Mesenchymal stem cell (in vitro differentiated cells and primary cell): ENCODE results near the gene FEZ2.

Experiments
- DNase-seq: peaks from one replicate; pipeline ENCODE4 v3.0.0-alpha.2; 2013
- H2AFZ ChIP-seq: one replicate; pipeline ENCODE4 v1.6.1; 2013; ENCODE audit warnings: low read depth, mild to moderate bottlenecking, control low read depth, inconsistent platforms, low read length, moderate library complexity
- H2AK5ac ChIP-seq: 2 replicates; pipeline ENCODE4 v1.6.1; 2013; ENCODE audit warnings: low read length, moderate library complexity, mild to moderate bottlenecking, inconsistent platforms; ENCODE audit not compliant: severe bottlenecking
- H2BK120ac ChIP-seq: one replicate; pipeline ENCODE4 v1.6.1; 2013; ENCODE audit warnings: low read depth, mild to moderate bottlenecking, inconsistent platforms, low read length, moderate library complexity
- H2BK12ac ChIP-seq, 2 experiments: one replicate each; pipeline ENCODE4 v1.6.1; 2013; ENCODE audit warnings: inconsistent platforms in 2 of 2, low read length in 2 of 2, mild to moderate bottlenecking in 2 of 2, moderate library complexity in 2 of 2, control low read depth in 1 of 2
- H2BK15ac ChIP-seq: one replicate; pipeline ENCODE4 v1.6.1; 2013; ENCODE audit warnings: mild to moderate bottlenecking, low read depth, inconsistent platforms; ENCODE audit not compliant: poor library complexity, severe bottlenecking
- H2BK5ac ChIP-seq: 2 replicates; pipeline ENCODE4 v1.6.1; 2013; ENCODE audit warnings: low read depth, mild to moderate bottlenecking, low read length, control low read depth, inconsistent platforms; ENCODE audit not compliant: poor library complexity, severe bottlenecking
- H3K14ac ChIP-seq, 2 experiments: one replicate each; pipeline ENCODE4 v1.6.1; 2013; ENCODE audit warnings: inconsistent platforms in 2 of 2, low read length in 2 of 2, control low read depth in 1 of 2, mild to moderate bottlenecking in 1 of 2, moderate library complexity in 1 of 2
- H3K18ac ChIP-seq, 2 experiments: one replicate each; pipeline ENCODE4 v1.6.1; 2013; ENCODE audit warnings: inconsistent platforms in 2 of 2, low read length in 2 of 2, control low read depth in 1 of 2, low read depth in 1 of 2, mild to moderate bottlenecking in 1 of 2
- H3K23ac ChIP-seq, 2 experiments: one replicate each; pipeline ENCODE4 v1.6.1; 2013; ENCODE audit warnings: inconsistent platforms in 2 of 2, low read length in 2 of 2, mild to moderate bottlenecking in 2 of 2, moderate library complexity in 2 of 2, control low read depth in 1 of 2
- H3K27ac ChIP-seq: 2 replicates; pipeline ENCODE4 v1.5.1; 2013; ENCODE audit warnings: mild to moderate bottlenecking, moderate library complexity, low read length, control low read depth, inconsistent platforms; ENCODE audit not compliant: poor library complexity, severe bottlenecking
- H3K27me3 ChIP-seq, 2 experiments: 2 replicates each; pipeline versions ENCODE4 v1.6.1 to v1.7.0; 2013; ENCODE audit warnings: low read length in 2 of 2, mild to moderate bottlenecking in 2 of 2, moderate library complexity in 2 of 2, control low read depth in 1 of 2, inconsistent platforms in 1 of 2; ENCODE audit not compliant: control insufficient read depth in 1 of 2, insufficient read depth in 1 of 2
- H3K36me3 ChIP-seq, 2 experiments: 2 replicates each; pipeline versions ENCODE4 v1.6.1 to v1.7.0; 2013; ENCODE audit warnings: low read length in 2 of 2, control low read depth in 1 of 2, inconsistent platforms in 1 of 2, low read depth in 1 of 2, mild to moderate bottlenecking in 1 of 2; ENCODE audit not compliant: insufficient read depth in 2 of 2, control insufficient read depth in 1 of 2
- H3K4ac ChIP-seq, 2 experiments: one replicate each; pipeline ENCODE4 v1.6.1; 2013; ENCODE audit warnings: inconsistent platforms in 2 of 2, low read length in 2 of 2, mild to moderate bottlenecking in 2 of 2, moderate library complexity in 2 of 2, control low read depth in 1 of 2, low read depth in 1 of 2
- H3K4me1 ChIP-seq: 2 replicates; pipeline ENCODE4 v1.6.1; 2013; ENCODE audit warnings: low read depth, low read length, control low read depth; ENCODE audit not compliant: control insufficient read depth, insufficient read depth
- H3K4me2 ChIP-seq: 2 replicates; pipeline ENCODE4 v1.6.1; 2013; ENCODE audit warnings: low read length, mild to moderate bottlenecking, inconsistent platforms; ENCODE audit not compliant: poor library complexity, severe bottlenecking
- H3K4me3 ChIP-seq, 2 experiments: 2 replicates each; pipeline versions ENCODE4 v1.5.1 to v1.7.0; 2013; ENCODE audit warnings: low read length in 2 of 2, mild to moderate bottlenecking in 2 of 2, control low read depth in 1 of 2, low read depth in 1 of 2; ENCODE audit not compliant: insufficient read depth in 1 of 2
- H3K79me1 ChIP-seq: replicated peaks from 2 replicates; pipeline ENCODE4 v1.6.1; 2013; ENCODE audit warnings: mild to moderate bottlenecking, control low read depth, low read length, inconsistent platforms; ENCODE audit not compliant: poor library complexity, severe bottlenecking
- H3K9ac ChIP-seq: 2 replicates; pipeline ENCODE4 v1.7.0; 2013; ENCODE audit warnings: mild to moderate bottlenecking, low read length, moderate library complexity
- H3K9me3 ChIP-seq: 2 replicates; pipeline ENCODE4 v1.7.0; 2013; ENCODE audit warnings: mild to moderate bottlenecking, low read length; ENCODE audit not compliant: control insufficient read depth
- H4K8ac ChIP-seq: one replicate; pipeline ENCODE4 v1.6.1; 2013; ENCODE audit warnings: inconsistent platforms, mild to moderate bottlenecking, low read length, moderate library complexity
- H4K91ac ChIP-seq: one replicate; pipeline ENCODE4 v1.6.1; 2013; ENCODE audit warnings: mild to moderate bottlenecking, low read length, inconsistent platforms
- WGBS: methylation state at CpG from one replicate; pipeline ENCODE4 v1.1.7; 2013; ENCODE audit warnings: mixed read lengths; 5-methylcytosine and 5-hydroxymethylcytosine counted together

FEZ2 gene

GRCh38 chr2:36589230-36589630 is 8.7 kb downstream of the FEZ2 start:
- Histone ChIP-seq H3K23ac (no peak overlapping the region), H3K4me1 (no peaks in the 10 kb centered on the region), H2BK5ac (no peak overlapping the region), H2BK12ac (no peak overlapping the region), H2AFZ (no peak overlapping the region), H2BK15ac (no peak overlapping the region), H3K27ac (no peak overlapping the region), H3K14ac (no peak overlapping the region), H4K8ac (no peak overlapping the region), H3K4me3 (no peak overlapping the region), H3K4ac (no peak overlapping the region), H3K18ac (no peak overlapping the region), H3K4me2 (no peak overlapping the region), H3K9me3 (no peaks in the 10 kb centered on the region), H2AK5ac (no peak overlapping the region), H3K9ac (no peak overlapping the region), H3K27me3 (no peaks in the 10 kb centered on the region), H3K36me3 (peaks cover 7 to 48% of the 10 kb centered on the region in 2 experiments), H2BK120ac (no peak overlapping the region), H4K91ac (no peak overlapping the region), H3K79me1 (peaks cover 23% of the 10 kb centered on the region)
- 100% methylated on average over 1 of the region's 2 CpGs for WGBS
- DNase-seq = no peak

- Histone ChIP-seq H2BK120ac (no peak overlapping the region), H2AK5ac (no peak overlapping the region), H3K23ac (no peak overlapping the region), H2BK12ac (no peak overlapping the region), H3K4me3 (no peak overlapping the region), H4K91ac (no peak overlapping the region), H3K4ac (no peak overlapping the region), H3K36me3 (peaks cover 6 to 65% of the 10 kb centered on the region in 2 experiments), H3K14ac (no peak overlapping the region), H3K9ac (no peak overlapping the region), H3K27ac (no peak overlapping the region), H3K79me1 (peaks cover 23% of the 10 kb centered on the region), H3K9me3 (no peaks in the 10 kb centered on the region), H3K18ac (no peak overlapping the region), H2BK15ac (no peak overlapping the region), H3K4me1 (peaks cover 2% of the 10 kb centered on the region), H4K8ac (no peak overlapping the region), H3K4me2 (no peak overlapping the region), H2BK5ac (no peak overlapping the region), H3K27me3 (no peaks in the 10 kb centered on the region), H2AFZ (no peak overlapping the region)
- DNase-seq = no peak
- WGBS = 80% methylated on average over 1 of the region's 3 CpGs
These were observed 10.4 kb downstream of the FEZ2 start for GRCh38 chr2:36587556-36587955.

DNA sequence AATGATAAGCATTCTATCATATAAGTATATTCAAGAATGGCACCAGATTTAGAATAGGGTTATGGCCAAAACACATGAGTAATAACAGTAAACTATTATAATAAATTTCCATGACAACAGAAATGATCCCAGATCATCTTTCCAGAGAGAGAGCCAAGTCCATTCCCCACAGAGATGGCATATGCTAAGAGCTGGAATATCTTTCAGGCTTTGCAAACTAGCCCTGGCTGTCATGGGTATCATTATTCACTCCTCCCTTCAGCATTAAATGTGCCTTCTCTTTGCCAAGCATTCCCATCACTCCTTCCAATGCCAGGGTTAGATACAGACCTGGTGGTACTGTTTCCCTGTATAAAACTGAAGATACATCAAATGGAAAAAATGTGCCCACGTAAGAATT is 10.9 kb downstream of the FEZ2 start:
- Histone ChIP-seq H4K91ac (no peak overlapping the region), H3K27ac (no peak overlapping the region), H3K4ac (no peak overlapping the region), H2BK15ac (no peak overlapping the region), H3K4me1 (peaks cover 2% of the 10 kb centered on the region), H4K8ac (no peak overlapping the region), H2AFZ (no peak overlapping the region), H3K4me2 (no peak overlapping the region), H2AK5ac (no peak overlapping the region), H3K4me3 (no peak overlapping the region), H2BK120ac (no peak overlapping the region), H3K36me3 (peaks cover 6 to 70% of the 10 kb centered on the region in 2 experiments), H3K23ac (no peak overlapping the region), H3K14ac (no peak overlapping the region), H3K27me3 (no peaks in the 10 kb centered on the region), H3K9ac (no peak overlapping the region), H3K79me1 (peaks cover 23% of the 10 kb centered on the region), H3K18ac (no peak overlapping the region), H2BK5ac (no peak overlapping the region), H3K9me3 (no peaks in the 10 kb centered on the region), H2BK12ac (no peak overlapping the region)
- WGBS = 100% methylated on average over 1 of the region's 1 CpG
- DNase-seq = no peak

DNA sequence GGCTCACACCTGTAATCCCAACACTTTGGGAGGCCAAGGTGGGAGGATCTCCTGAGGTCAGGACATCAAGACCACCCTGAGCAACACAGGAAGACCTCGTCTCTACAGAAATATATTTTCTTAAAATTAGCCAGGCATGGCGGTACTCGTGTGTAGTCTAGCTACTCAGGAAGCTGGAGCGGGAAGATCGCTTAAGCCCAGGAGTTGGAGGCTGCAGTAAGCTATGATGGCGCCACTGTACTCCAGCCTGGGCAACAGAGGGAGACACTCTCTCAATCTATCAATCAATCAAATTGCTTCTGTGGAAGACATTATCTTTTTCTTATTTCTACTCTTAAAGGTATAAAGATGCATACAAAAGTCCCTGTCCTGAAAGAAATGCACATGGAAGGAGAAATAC is 11.3 kb downstream of the FEZ2 start:
- H3K36me3 ChIP-seq = peaks cover 6 to 73% of the 10 kb centered on the region in 2 experiments
- no peak overlapping the region for H3K18ac ChIP-seq
- no peak overlapping the region for H3K14ac ChIP-seq
- peaks cover 23% of the 10 kb centered on the region for H3K79me1 ChIP-seq
- H3K27me3 ChIP-seq = no peaks in the 10 kb centered on the region
- H3K4me3 ChIP-seq = no peak overlapping the region
- no peak overlapping the region for H3K4me2 ChIP-seq
- no peak overlapping the region for H4K8ac ChIP-seq
- no peak overlapping the region for H3K9ac ChIP-seq
- no peak overlapping the region for H2BK12ac ChIP-seq
- no peak overlapping the region for H2AK5ac ChIP-seq
- WGBS = 97% methylated on average over 5 of the region's 6 CpGs
- peaks cover 2% of the 10 kb centered on the region for H3K4me1 ChIP-seq
- no peaks in the 10 kb centered on the region for H3K9me3 ChIP-seq
- H2BK5ac ChIP-seq = no peak overlapping the region
- no peak overlapping the region for H4K91ac ChIP-seq
- no peak overlapping the region for H2BK120ac ChIP-seq
- H3K23ac ChIP-seq = no peak overlapping the region
- H3K27ac ChIP-seq = no peak overlapping the region
- DNase-seq = no peak
- H2BK15ac ChIP-seq = no peak overlapping the region
- no peak overlapping the region for H2AFZ ChIP-seq
- H3K4ac ChIP-seq = no peak overlapping the region
